Fibroblast of lung (primary cell): ENCODE results near the gene PRPS2.

Experiments used
- CTCF ChIP-seq, 2 donors: IDR thresholded peaks in 1 of 2; conservative IDR thresholded peaks in 1 of 2; 1 replicate in 1 of 2; 2 replicates in 1 of 2; pipeline ENCODE4 v1.5.1; 2011 to 2012; ENCODE audit warnings: low read length in 2 of 2, control low read depth in 1 of 2, inconsistent platforms in 1 of 2, low read depth in 1 of 2, mild to moderate bottlenecking in 1 of 2
- EZH2 ChIP-seq: IDR thresholded peaks from 2 replicates; pipeline ENCODE4 v1.5.1; 2012; ENCODE audit warnings: low read length, control low read depth, mild to moderate bottlenecking; ENCODE audit errors: missing control alignments

- TF ChIP-seq CTCF (conservative IDR thresholded peaks at IDR 0.05 in 1 of 2, IDR thresholded peaks at IDR 0.05 in 1 of 2; ENCODE audit: low read depth in 1 of 2, low read length in 2 of 2) (no peak), EZH2 (no peak)
Observed at GRCh38 chrX:12805333-12805732, 14.1 kb downstream of the PRPS2 start.
